ENCODE measurements around the gene PAM. TPM values are rescaled to one million over a fixed set of nuclear protein-coding genes. Genes with fewer than 3 reads are reported as not detected.

PAM gene
- total and polyA plus RNA-seq, 2 donors (not counting 3 experiments of a cell fraction or from before 2014, with no cell fraction given), result 118 to 176 TPM

- dilution Hi-C loops (cut with MboI; ENCODE audit: extremely low pct_ligation_motif_present, low sequenced_read_pairs), result no loop called here
- no TSS peak for BruUV-seq (replicated peaks)
- Histone ChIP-seq H3K9me1 (replicated peaks; ENCODE audit: control insufficient read depth, extremely low read depth, insufficient read depth, low read length) (no peaks in the 10 kb centered on the region), H3K9ac (replicated peaks; ENCODE audit: extremely low read depth, insufficient read depth, low read length) (no peak overlapping the region), H3K27ac (ENCODE audit: insufficient read depth, low read depth, low read length) (no peak overlapping the region), H3K79me2 (ENCODE audit: control insufficient read depth, insufficient read depth, low read length) (peaks cover 22% of the 10 kb centered on the region), H3K36me3 (ENCODE audit: control insufficient read depth in 2 of 2, extremely low read depth in 1 of 2, insufficient read depth in 2 of 2, low read length in 2 of 2) (no peaks in the 10 kb centered on the region), H3K4me3 (replicated peaks in 1 of 3; ENCODE audit: insufficient read depth in 1 of 3, low read depth in 1 of 3, low read length in 3 of 3) (no peak overlapping the region), H3K27me3 (ENCODE audit: control insufficient read depth in 2 of 2, insufficient read depth in 2 of 2, low read length in 2 of 2) (no peaks in the 10 kb centered on the region), H4K20me1 (replicated peaks; ENCODE audit: control insufficient read depth, extremely low read depth, insufficient read depth, low read length) (no peaks in the 10 kb centered on the region), H3K4me2 (ENCODE audit: insufficient read depth, low read length) (no peak overlapping the region), H3K4me1 (ENCODE audit: control insufficient read depth, extremely low read depth, insufficient read depth, low read length) (peaks cover 10% of the 10 kb centered on the region), H3K9me3 (replicated peaks; ENCODE audit: control insufficient read depth, insufficient read depth, low read length) (no peaks in the 10 kb centered on the region), H2AFZ (ENCODE audit: low read depth, low read length) (no peak overlapping the region)
- TF ChIP-seq, protein P1, sequence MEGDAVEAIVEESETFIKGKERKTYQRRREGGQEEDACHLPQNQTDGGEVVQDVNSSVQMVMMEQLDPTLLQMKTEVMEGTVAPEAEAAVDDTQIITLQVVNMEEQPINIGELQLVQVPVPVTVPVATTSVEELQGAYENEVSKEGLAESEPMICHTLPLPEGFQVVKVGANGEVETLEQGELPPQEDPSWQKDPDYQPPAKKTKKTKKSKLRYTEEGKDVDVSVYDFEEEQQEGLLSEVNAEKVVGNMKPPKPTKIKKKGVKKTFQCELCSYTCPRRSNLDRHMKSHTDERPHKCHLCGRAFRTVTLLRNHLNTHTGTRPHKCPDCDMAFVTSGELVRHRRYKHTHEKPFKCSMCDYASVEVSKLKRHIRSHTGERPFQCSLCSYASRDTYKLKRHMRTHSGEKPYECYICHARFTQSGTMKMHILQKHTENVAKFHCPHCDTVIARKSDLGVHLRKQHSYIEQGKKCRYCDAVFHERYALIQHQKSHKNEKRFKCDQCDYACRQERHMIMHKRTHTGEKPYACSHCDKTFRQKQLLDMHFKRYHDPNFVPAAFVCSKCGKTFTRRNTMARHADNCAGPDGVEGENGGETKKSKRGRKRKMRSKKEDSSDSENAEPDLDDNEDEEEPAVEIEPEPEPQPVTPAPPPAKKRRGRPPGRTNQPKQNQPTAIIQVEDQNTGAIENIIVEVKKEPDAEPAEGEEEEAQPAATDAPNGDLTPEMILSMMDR (IDR thresholded peaks at IDR 0.05; ENCODE audit: extremely low read depth in 1 of 2, insufficient read depth in 1 of 2, low read depth in 1 of 2, low read length in 2 of 2), result no peak
- TF ChIP-seq POLR2A (IDR thresholded peaks at IDR 0.05; ENCODE audit: low read depth, low read length) (no peak), FOS (IDR thresholded peaks at IDR 0.05; ENCODE audit: borderline replicate concordance, insufficient read depth, low read length) (no peak), POLR2AphosphoS5 (IDR thresholded peaks at IDR 0.05; ENCODE audit: insufficient read depth, low read depth, low read length) (no peak), JUN (IDR thresholded peaks at IDR 0.05; ENCODE audit: borderline replicate concordance, insufficient read depth, insufficient read length, low read depth) (no peak)
- intact Hi-C loops (cut with micrococcal nuclease), result no loop called here
- ChIA-PET CTCF (interaction anchor here (0.8 to 2.3 kb wide), 3 partner anchors 17 to 101 kb away, joined by 3 to 9 read pairs (median 3); no protein-coding TSS in a partner anchor), POLR2A (no interaction called here)
- FAIRE-seq, result no peak
- no peak for DNase-seq (ENCODE audit: low read depth, low spot score)
Measured at GRCh38 chr5:102764381-102765004, 9.4 kb downstream of the PAM start.

- DNase-seq (ENCODE audit: low read depth, low spot score), result no peak
- no TSS peak for BruUV-seq (replicated peaks)
- intact Hi-C loops (cut with micrococcal nuclease), result no loop called here
- H3K36me3 ChIP-seq (ENCODE audit: control insufficient read depth in 2 of 2, extremely low read depth in 1 of 2, insufficient read depth in 2 of 2, low read length in 2 of 2), result no peaks in the 10 kb centered on the region
- H3K4me2 ChIP-seq (ENCODE audit: insufficient read depth, low read length), result no peak overlapping the region
- H3K4me1 ChIP-seq (ENCODE audit: control insufficient read depth, extremely low read depth, insufficient read depth, low read length), result peaks cover 11% of the 10 kb centered on the region
- TF ChIP-seq MAX (IDR thresholded peaks at IDR 0.05; ENCODE audit: insufficient read depth, insufficient read length), result no peak
- no peak for TF ChIP-seq POLR2AphosphoS5 (IDR thresholded peaks at IDR 0.05; ENCODE audit: insufficient read depth, low read depth, low read length)
- no peak for TF ChIP-seq POLR2A (IDR thresholded peaks at IDR 0.05; ENCODE audit: low read depth, low read length)
- no peak for TF ChIP-seq GATA2 (IDR thresholded peaks at IDR 0.05; ENCODE audit: insufficient read depth, insufficient read length, low read depth, low read length)
- TF ChIP-seq, protein P1 (IDR thresholded peaks at IDR 0.05; ENCODE audit: extremely low read depth in 1 of 2, insufficient read depth in 1 of 2, low read depth in 1 of 2, low read length in 2 of 2), result no peak
- TF ChIP-seq FOS (IDR thresholded peaks at IDR 0.05; ENCODE audit: borderline replicate concordance, insufficient read depth, low read length), result no peak
- no peak for TF ChIP-seq JUN (IDR thresholded peaks at IDR 0.05; ENCODE audit: borderline replicate concordance, insufficient read depth, insufficient read length, low read depth)
- TF ChIP-seq MYC (IDR thresholded peaks at IDR 0.05; ENCODE audit: low read depth, low read length), result no peak
- no peak for TF ChIP-seq EZH2 (IDR thresholded peaks at IDR 0.05; ENCODE audit: borderline replicate concordance, low read depth, low read length, severe bottlenecking)
- no peak overlapping the region for H3K4me3 ChIP-seq (replicated peaks in 1 of 3; ENCODE audit: insufficient read depth in 1 of 3, low read depth in 1 of 3, low read length in 3 of 3)
- no peak overlapping the region for H2AFZ ChIP-seq (ENCODE audit: low read depth, low read length)
- CTCF ChIA-PET, result interaction anchor here (0.9 kb wide), 1 partner anchor 10 kb away, joined by 5 read pairs; the partner anchor contains the start of gene PAM
- dilution Hi-C loops (cut with MboI; ENCODE audit: extremely low pct_ligation_motif_present, low sequenced_read_pairs), result no loop called here
- no peaks in the 10 kb centered on the region for H4K20me1 ChIP-seq (replicated peaks; ENCODE audit: control insufficient read depth, extremely low read depth, insufficient read depth, low read length)
- no peaks in the 10 kb centered on the region for H3K9me1 ChIP-seq (replicated peaks; ENCODE audit: control insufficient read depth, extremely low read depth, insufficient read depth, low read length)
- no peak overlapping the region for H3K27ac ChIP-seq (ENCODE audit: insufficient read depth, low read depth, low read length)
- H3K9me3 ChIP-seq (replicated peaks; ENCODE audit: control insufficient read depth, insufficient read depth, low read length), result no peaks in the 10 kb centered on the region
- no peak overlapping the region for H3K9ac ChIP-seq (replicated peaks; ENCODE audit: extremely low read depth, insufficient read depth, low read length)
- FAIRE-seq, result no peak
- H3K27me3 ChIP-seq (ENCODE audit: control insufficient read depth in 2 of 2, insufficient read depth in 2 of 2, low read length in 2 of 2), result no peaks in the 10 kb centered on the region
- POLR2A ChIA-PET, result no interaction called here
- peaks cover 27% of the 10 kb centered on the region for H3K79me2 ChIP-seq (ENCODE audit: control insufficient read depth, insufficient read depth, low read length)
Measured at GRCh38 chr5:102765350-102765749, 10.2 kb downstream of the PAM start.
